Dorsolateral prefrontal cortex (tissue), 118 donors: ENCODE data around the gene PRLR. TPM values are rescaled to one million over a fixed set of nuclear protein-coding genes. Genes with fewer than 3 reads are reported as not detected.

Experiments
- total RNA-seq, 120 experiments: library from RNA; stranded (reverse); gene quantifications; one replicate each; pipeline versions ENCODE4 v1.2.3 to v1.2.4, GENCODE V29; 2022

The PRLR gene
- total RNA-seq, 120 experiments from 2014 or later: 0.30 to 7.4 (median 1.8) TPM

Other genes starting within 250 kb of the PRLR start
- not detected for gene AGXT2, start 182.5 kb downstream of the PRLR start, total RNA-seq